Common myeloid progenitor, CD34-positive (primary cell): ENCODE measurements around the gene OSBPL6.
A peak's percentile ranks its signal among the peaks of the same experiment; 100 is the strongest.

Experiments
- CTCF ChIA-PET: fragments of 350-600 bp; sonication (Branson Sonifier 250); formaldehyde crosslinking; loops from one replicate; lab custom pipeline; 2021; ENCODE audit warnings: antibody characterized with exemption; lab: Charles Lee
- POLR2A ChIA-PET: fragments of 350-600 bp; sonication (Branson Sonifier 250); formaldehyde crosslinking; loops from one replicate; lab custom pipeline; 2021; ENCODE audit warnings: antibody characterized with exemption; lab: Charles Lee
- DNase-seq, 3 donors: peaks; one replicate each; pipeline versions ENCODE4 v3.0.0 to v3.0.0-alpha.2; 2013
- H3K27ac ChIP-seq, 2 experiments: 1 replicate in 1 of 2; 2 replicates in 1 of 2; pipeline ENCODE4 v1.7.0; 2013; ENCODE audit warnings: inconsistent platforms in 2 of 2, low read length in 2 of 2, mild to moderate bottlenecking in 2 of 2, low read depth in 1 of 2, moderate library complexity in 1 of 2; ENCODE audit not compliant: severe bottlenecking in 2 of 2, insufficient read depth in 1 of 2, poor library complexity in 1 of 2
- H3K27me3 ChIP-seq, 5 experiments: replicated peaks in 2 of 5; 1 replicate in 3 of 5; 2 replicates in 2 of 5; pipeline versions ENCODE4 v1.6.1 to v1.7.0; 2013; ENCODE audit warnings: low read length in 4 of 5, mild to moderate bottlenecking in 2 of 5, moderate library complexity in 2 of 5, inconsistent platforms in 1 of 5; ENCODE audit not compliant: insufficient read depth in 5 of 5, control insufficient read depth in 4 of 5
- H3K36me3 ChIP-seq, 4 experiments: 1 replicate in 2 of 4; 2 replicates in 2 of 4; pipeline versions ENCODE4 v1.6.1 to v1.7.0; 2013; ENCODE audit warnings: low read length in 3 of 4, control low read depth in 1 of 4, mild to moderate bottlenecking in 1 of 4; ENCODE audit not compliant: control insufficient read depth in 4 of 4, insufficient read depth in 4 of 4
- H3K4me1 ChIP-seq, 4 experiments: 1 replicate in 3 of 4; 2 replicates in 1 of 4; pipeline versions ENCODE4 v1.6.1 to v1.7.1; 2013; ENCODE audit warnings: low read length in 3 of 4, mild to moderate bottlenecking in 3 of 4, control low read depth in 1 of 4, inconsistent platforms in 1 of 4, moderate library complexity in 1 of 4; ENCODE audit not compliant: control insufficient read depth in 4 of 4, insufficient read depth in 4 of 4; ENCODE audit errors: control extremely low read depth in 1 of 4
- H3K4me3 ChIP-seq, 7 experiments: 1 replicate in 4 of 7; 2 replicates in 3 of 7; pipeline versions ENCODE4 v1.5.1 to v1.7.0; 2013; ENCODE audit warnings: mild to moderate bottlenecking in 7 of 7, low read length in 6 of 7, moderate library complexity in 6 of 7, inconsistent platforms in 2 of 7, low read depth in 2 of 7, control low read depth in 1 of 7; ENCODE audit not compliant: insufficient read depth in 4 of 7, control insufficient read depth in 1 of 7; ENCODE audit errors: extremely low read depth in 1 of 7
- H3K9me3 ChIP-seq, 5 experiments: 1 replicate in 4 of 5; 2 replicates in 1 of 5; pipeline versions ENCODE4 v1.6.1 to v1.7.1; 2013; ENCODE audit warnings: low read length in 4 of 5, mild to moderate bottlenecking in 2 of 5, inconsistent platforms in 1 of 5, low read depth in 1 of 5, moderate library complexity in 1 of 5; ENCODE audit not compliant: control insufficient read depth in 4 of 5, insufficient read depth in 2 of 5; ENCODE audit errors: control extremely low read depth in 1 of 5
- WGBS: methylation state at CpG from one replicate; pipeline ENCODE4 v1.1.5; 2013; ENCODE audit not compliant: insufficient coverage; 5-methylcytosine and 5-hydroxymethylcytosine counted together

OSBPL6 gene

GRCh38 chr2:178187861-178188260 lies 6.5 kb upstream of the OSBPL6 start:
- no peak overlapping the region for H3K27ac ChIP-seq
- WGBS = 100% methylated on average over 2 of the region's 4 CpGs
- H3K9me3 ChIP-seq = no peaks in the 10 kb centered on the region
- ChIA-PET CTCF (interaction anchor here (0.8 kb wide), 1 partner anchor 13 kb away, joined by 4 read pairs; no protein-coding TSS in a partner anchor), POLR2A (no interaction called here)
- no peak for DNase-seq
- H3K36me3 ChIP-seq = no peaks in the 10 kb centered on the region
- peaks cover 0 to 7% (median 5%) of the 10 kb centered on the region in 4 experiments for H3K4me1 ChIP-seq
- peaks cover 0 to 9% (median 4%) of the 10 kb centered on the region in 5 experiments for H3K27me3 ChIP-seq
- H3K4me3 ChIP-seq = no peak overlapping the region

GRCh38 chr2:178188466-178188865 lies 5.8 kb upstream of the OSBPL6 start:
- no peak overlapping the region for H3K4me3 ChIP-seq
- H3K27ac ChIP-seq = no peak overlapping the region
- ChIA-PET POLR2A (no interaction called here), CTCF (interaction anchor here (0.8 kb wide), 1 partner anchor 13 kb away, joined by 4 read pairs; no protein-coding TSS in a partner anchor)
- H3K27me3 ChIP-seq = peaks cover 0 to 15% (median 10%) of the 10 kb centered on the region in 5 experiments
- H3K36me3 ChIP-seq = no peaks in the 10 kb centered on the region
- no peak for DNase-seq
- peaks cover 0 to 11% (median 8%) of the 10 kb centered on the region in 4 experiments for H3K4me1 ChIP-seq
- no peaks in the 10 kb centered on the region for H3K9me3 ChIP-seq
- WGBS = 86% methylated on average over 2 of the region's 2 CpGs

GRCh38 chr2:178191004-178191508 lies 3.3 kb upstream of the OSBPL6 start:
- 20% methylated on average over 2 of the region's 6 CpGs for WGBS
- Histone ChIP-seq H3K9me3 (no peaks in the 10 kb centered on the region), H3K4me3 (peak overlapping the region in 4 of 7 experiments; percentile 13 to 70 (median 47)), H3K27me3 (peaks cover 0 to 36% (median 14%) of the 10 kb centered on the region in 5 experiments), H3K4me1 (peaks cover 3 to 29% (median 24%) of the 10 kb centered on the region in 4 experiments), H3K27ac (no peak overlapping the region), H3K36me3 (no peaks in the 10 kb centered on the region)
- ChIA-PET CTCF (interaction anchor here (0.8 to 1.1 kb wide), 2 partner anchors 39 to 77 kb away, joined by 3 read pairs; no protein-coding TSS in a partner anchor), POLR2A (no interaction called here)
- DNase-seq = peak; percentile 53 to 85 (median 66)

- Histone ChIP-seq H3K4me1 (peaks cover 3 to 29% (median 24%) of the 10 kb centered on the region in 4 experiments), H3K36me3 (no peaks in the 10 kb centered on the region), H3K27me3 (peaks cover 0 to 41% (median 14%) of the 10 kb centered on the region in 5 experiments), H3K27ac (no peak overlapping the region), H3K4me3 (no peak overlapping the region), H3K9me3 (no peaks in the 10 kb centered on the region)
- CTCF ChIA-PET = interaction anchor here (0.8 to 1.1 kb wide), 2 partner anchors 38 to 77 kb away, joined by 3 read pairs; no protein-coding TSS in a partner anchor
- DNase-seq = peak in 1 of 3 donors; percentile 4
- POLR2A ChIA-PET = no interaction called here
- 96% methylated on average over 2 of the region's 2 CpGs for WGBS
These were observed 2.8 kb upstream of the OSBPL6 start for GRCh38 chr2:178191511-178191910.

- 19% methylated on average over 10 of the region's 10 CpGs for WGBS
- H3K4me1 ChIP-seq = peaks cover 3 to 33% (median 24%) of the 10 kb centered on the region in 4 experiments
- no peaks in the 10 kb centered on the region for H3K36me3 ChIP-seq
- peak overlapping the region; percentile 30 to 84 (median 75) for H3K4me3 ChIP-seq
- POLR2A ChIA-PET = no interaction called here
- H3K9me3 ChIP-seq = no peaks in the 10 kb centered on the region
- H3K27me3 ChIP-seq = peaks cover 0 to 41% (median 14%) of the 10 kb centered on the region in 5 experiments
- no peak overlapping the region for H3K27ac ChIP-seq
- peak in 1 of 3 donors; percentile 7 for DNase-seq
- CTCF ChIA-PET = no interaction called here
These were observed 853 bp upstream of the OSBPL6 start for GRCh38 chr2:178193496-178193822.

- peak in 2 of 3 donors; percentile 20 to 40 for DNase-seq
- Histone ChIP-seq H3K9me3 (no peaks in the 10 kb centered on the region), H3K36me3 (no peaks in the 10 kb centered on the region), H3K27me3 (peaks cover 0 to 41% (median 14%) of the 10 kb centered on the region in 5 experiments), H3K4me1 (peaks cover 3 to 33% (median 24%) of the 10 kb centered on the region in 4 experiments), H3K4me3 (peak overlapping the region; percentile 30 to 84 (median 75)), H3K27ac (no peak overlapping the region)
- ChIA-PET POLR2A (no interaction called here), CTCF (interaction anchor here (1.4 kb wide), 1 partner anchor 13 kb away, joined by 4 read pairs; no protein-coding TSS in a partner anchor)
- WGBS = 2% methylated on average over 42 of the region's 83 CpGs
These were observed 483 bp downstream of the OSBPL6 start for GRCh38 chr2:178194600-178195389.
